GM18909 (cell line): ENCODE data around the gene LHFPL4.
"Not testable (repeated sequence)": the region's sequence is repeated elsewhere in the genome, so short reads cannot be mapped to it uniquely, and the experiment has no call there.

Experiments
- ATAC-seq: cut with Tn5 transposase; IDR thresholded peaks from one replicate; pipeline ENCODE4 v1.9.1; 2021; ENCODE audit warnings: mild to moderate bottlenecking; ENCODE audit not compliant: unreplicated experiment, poor library complexity

Gene LHFPL4

GRCh38 chr3:9553021-9553947 lies at the start of gene LHFPL4:
Gene LHFPL4 (minus strand): TSS chr3:9553822. CDS start chr3:9552679, 1,143 bp downstream.
- no peak for ATAC-seq

- ATAC-seq = no peak
Observed at GRCh38 chr3:9602620-9603019, 49.0 kb upstream of the LHFPL4 start.

- not testable (repeated sequence) for ATAC-seq
Observed at GRCh38 chr3:9601006-9601581, 47.5 kb upstream of the LHFPL4 start.

- ATAC-seq = no peak
Observed at GRCh38 chr3:9600597-9600996, 47.0 kb upstream of the LHFPL4 start.

- ATAC-seq = no peak
Observed at GRCh38 chr3:9598783-9599387, 45.3 kb upstream of the LHFPL4 start.

- no peak for ATAC-seq
Observed at GRCh38 chr3:9595877-9596276, 42.3 kb upstream of the LHFPL4 start.

- not testable (repeated sequence) for ATAC-seq
Observed at GRCh38 chr3:9591781-9592180, 38.2 kb upstream of the LHFPL4 start.

- no peak for ATAC-seq
Observed at GRCh38 chr3:9590282-9590791, 36.7 kb upstream of the LHFPL4 start.

GRCh38 chr3:9583792-9584191 lies 30.2 kb upstream of the LHFPL4 start:
- ATAC-seq = no peak

GRCh38 chr3:9583371-9583770 lies 29.7 kb upstream of the LHFPL4 start:
- ATAC-seq = no peak

GRCh38 chr3:9582332-9582731 lies 28.7 kb upstream of the LHFPL4 start:
- ATAC-seq = no peak

- no peak for ATAC-seq
Observed at GRCh38 chr3:9581742-9582141, 28.1 kb upstream of the LHFPL4 start.

GRCh38 chr3:9569054-9569453 lies 15.4 kb upstream of the LHFPL4 start:
- no peak for ATAC-seq

- ATAC-seq = no peak
Observed at GRCh38 chr3:9565316-9565715, 11.7 kb upstream of the LHFPL4 start.

GRCh38 chr3:9563851-9564250 lies 10.2 kb upstream of the LHFPL4 start:
- ATAC-seq = no peak

GRCh38 chr3:9560056-9560455 lies 6.4 kb upstream of the LHFPL4 start:
- not testable (repeated sequence) for ATAC-seq

GRCh38 chr3:9553948-9554513 lies 409 bp upstream of the LHFPL4 start:
- no peak for ATAC-seq

- no peak for ATAC-seq
Observed at GRCh38 chr3:9552252-9552999, 1.2 kb downstream of the LHFPL4 start.

GRCh38 chr3:9550999-9551398 lies 2.6 kb downstream of the LHFPL4 start:
- ATAC-seq = no peak

- no peak for ATAC-seq
Observed at GRCh38 chr3:9549600-9549999, 4.0 kb downstream of the LHFPL4 start.
